ENCODE measurements around the gene TK2.
"Not testable (repeated sequence)": the region's sequence is repeated elsewhere in the genome, so short reads cannot be mapped to it uniquely, and the experiment has no call there.

TK2 gene

GRCh38 chr16:66502020-66502913, 47.7 kb downstream of the TK2 start:
- DNase-seq = no peak

- DNase-seq = not testable (repeated sequence)
Measured at GRCh38 chr16:66501563-66501962, 48.4 kb downstream of the TK2 start.

GRCh38 chr16:66497921-66498320, 52.0 kb downstream of the TK2 start:
- not testable (repeated sequence) for DNase-seq

GRCh38 chr16:66496226-66496625, 53.7 kb downstream of the TK2 start:
- not testable (repeated sequence) for DNase-seq

- no peak for DNase-seq
Measured at GRCh38 chr16:66495440-66495839, 54.5 kb downstream of the TK2 start.

GRCh38 chr16:66494916-66495315, 55.0 kb downstream of the TK2 start:
- DNase-seq = no peak

- DNase-seq = no peak
Measured at GRCh38 chr16:66493490-66494401, 56.2 kb downstream of the TK2 start.

GRCh38 chr16:66491716-66492064, 58.2 kb downstream of the TK2 start:
- DNase-seq = no peak

GRCh38 chr16:66490774-66491715, 58.9 kb downstream of the TK2 start:
- DNase-seq = no peak

GRCh38 chr16:66489818-66490217, 60.1 kb downstream of the TK2 start:
- DNase-seq = no peak

GRCh38 chr16:66489385-66489784, 60.5 kb downstream of the TK2 start:
- DNase-seq = no peak

- DNase-seq = no peak
Measured at GRCh38 chr16:66488505-66488904, 61.4 kb downstream of the TK2 start.

- DNase-seq = no peak
Measured at GRCh38 chr16:66487580-66488275, 62.2 kb downstream of the TK2 start.

- no peak for DNase-seq
Measured at GRCh38 chr16:66486773-66487579, 62.9 kb downstream of the TK2 start.

- no peak for DNase-seq
Measured at GRCh38 chr16:66486199-66486772, 63.6 kb downstream of the TK2 start.

- no peak for DNase-seq
Measured at GRCh38 chr16:66485376-66485775, 64.5 kb downstream of the TK2 start.

GRCh38 chr16:66484453-66485213, 65.3 kb downstream of the TK2 start:
- DNase-seq = no peak

GRCh38 chr16:66483689-66484452, 66.1 kb downstream of the TK2 start:
- DNase-seq = peak; percentile 72

- no peak for DNase-seq
Measured at GRCh38 chr16:66481943-66482390, 68.0 kb downstream of the TK2 start.

Measured in T-helper 9 cell (primary cell).